NCI-H1048 (cell line): Measurements from ENCODE around the gene SETD3.
A peak's percentile ranks its signal among the peaks of the same experiment; 100 is the strongest.

Experiments
- DNase-seq: peaks from one replicate; lab custom pipeline; 2025; lab: John Stamatoyannopoulos, UW

Gene SETD3

DNA sequence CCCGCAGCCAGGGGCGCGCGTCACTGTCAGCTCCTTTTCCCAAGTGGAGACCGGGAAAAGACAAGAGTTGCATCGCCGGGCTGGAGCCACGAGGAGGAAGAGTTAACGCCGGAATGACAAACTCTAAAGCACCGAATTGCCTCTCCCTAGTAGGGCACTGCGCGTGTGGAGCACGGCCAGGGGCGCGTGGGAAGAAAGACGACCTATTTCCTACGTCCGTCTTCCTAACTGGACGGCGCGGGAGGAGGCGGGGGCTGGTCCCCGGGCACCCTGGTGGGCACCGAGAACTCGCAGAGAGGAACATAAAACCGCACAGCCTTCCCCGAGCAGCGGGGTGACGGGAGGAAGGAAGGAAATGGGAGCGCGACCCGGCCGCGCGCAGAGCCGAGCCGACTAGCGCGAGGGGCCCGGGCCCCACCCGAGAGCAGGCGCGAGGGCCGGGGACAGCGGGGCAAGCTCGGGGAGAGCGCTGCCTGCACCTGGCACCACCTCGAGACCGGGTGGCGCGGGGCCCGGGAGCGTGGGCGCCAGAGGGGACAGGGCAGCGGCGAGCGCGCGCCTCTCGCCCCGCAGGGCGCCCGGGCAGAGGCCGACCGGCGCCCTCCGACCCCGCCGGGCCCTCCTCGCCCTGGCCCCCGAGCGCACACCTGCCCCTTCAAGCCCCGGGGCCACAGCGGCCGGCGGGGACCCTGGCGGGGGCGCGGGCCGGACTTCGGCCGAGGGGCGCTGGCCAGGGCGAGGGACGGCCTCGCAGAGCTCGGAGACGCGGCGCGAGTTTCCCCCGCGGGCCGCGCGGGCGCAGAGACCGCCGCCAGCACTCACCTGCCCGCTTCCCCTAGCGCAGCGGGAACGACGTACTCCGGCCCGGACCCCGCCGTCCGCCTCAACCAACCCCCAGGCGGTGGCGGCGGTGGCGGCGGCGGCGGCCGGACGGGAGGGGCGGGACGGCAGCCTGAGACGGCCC, at the start of gene SETD3:
SETD3 (minus strand) TSS at position 954 of the 964 bp plus-strand sequence. CDS start 15,054 bp downstream, outside the sequence.
- no peak for DNase-seq

DNA sequence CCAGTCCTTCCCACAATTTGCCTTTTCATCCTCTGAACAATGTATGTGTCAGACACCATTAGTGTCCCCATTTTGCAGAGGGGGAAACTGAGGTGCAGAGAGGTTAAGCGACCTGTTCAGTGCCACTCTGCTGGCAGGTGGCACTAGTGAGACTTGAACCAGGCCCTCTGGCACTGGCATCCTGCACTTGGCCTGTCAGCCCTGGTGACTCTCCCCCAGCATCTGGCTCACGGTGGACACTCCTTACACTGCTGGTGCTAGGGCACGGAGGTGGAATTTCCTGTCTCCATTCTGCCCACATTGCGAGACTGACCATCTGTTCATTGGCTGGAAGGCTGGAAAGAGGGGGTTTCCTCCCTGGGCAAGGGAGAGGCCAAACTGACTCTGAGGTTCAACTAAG, 49.2 kb upstream of the SETD3 start:
- DNase-seq, result no peak

DNA sequence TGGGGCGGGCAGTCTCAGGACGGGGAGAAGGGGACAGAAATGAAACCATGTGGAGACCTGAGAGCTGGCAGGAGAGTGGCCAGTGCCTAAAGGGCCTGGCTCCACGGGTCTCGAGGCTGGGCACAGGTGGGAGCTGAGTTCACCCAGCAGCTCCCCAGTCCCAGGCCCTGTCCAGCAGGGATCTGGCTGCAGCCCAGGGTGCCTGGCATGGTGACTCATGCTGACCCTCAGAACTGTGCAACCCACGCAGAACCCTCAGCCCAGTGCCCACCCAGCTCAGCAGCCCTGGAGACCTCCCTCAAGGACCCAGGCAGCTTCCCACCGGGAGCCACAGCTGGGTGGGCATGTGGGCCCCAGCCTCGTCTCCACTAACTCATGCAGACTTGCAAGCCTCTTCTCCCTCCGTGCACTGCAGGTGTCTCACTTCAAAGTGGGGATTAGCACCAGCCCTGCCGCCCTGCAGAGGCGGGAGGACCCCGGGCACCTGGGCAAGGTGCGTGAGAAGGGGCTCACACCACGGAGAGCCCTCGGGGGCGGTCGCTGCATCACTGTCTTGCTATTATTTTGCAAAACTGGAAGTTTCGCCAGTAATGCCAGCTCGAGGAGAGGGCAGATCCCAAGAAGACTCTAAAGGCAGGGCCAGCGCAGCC, 46.9 kb upstream of the SETD3 start:
- DNase-seq, result no peak

DNA sequence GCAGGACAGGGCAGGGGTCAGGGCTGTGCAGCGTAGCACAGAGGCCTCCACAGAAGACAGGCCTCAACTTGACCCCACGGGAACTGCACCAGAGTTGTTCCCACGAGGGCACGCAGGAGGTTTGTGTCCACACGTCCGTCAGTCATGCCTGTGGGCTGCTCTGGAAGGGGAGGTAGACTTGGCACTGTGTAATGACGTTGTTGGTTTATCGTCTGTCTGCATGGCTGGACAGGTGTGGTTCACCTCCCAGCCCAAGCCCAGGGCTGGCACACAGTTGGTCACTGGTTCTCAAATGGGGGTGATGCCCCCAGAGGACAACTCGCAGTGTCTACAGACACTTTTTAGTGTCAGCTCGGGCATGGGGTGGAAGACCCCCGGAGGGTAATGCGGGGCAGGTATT, 46.4 kb upstream of the SETD3 start:
- no peak for DNase-seq

DNA sequence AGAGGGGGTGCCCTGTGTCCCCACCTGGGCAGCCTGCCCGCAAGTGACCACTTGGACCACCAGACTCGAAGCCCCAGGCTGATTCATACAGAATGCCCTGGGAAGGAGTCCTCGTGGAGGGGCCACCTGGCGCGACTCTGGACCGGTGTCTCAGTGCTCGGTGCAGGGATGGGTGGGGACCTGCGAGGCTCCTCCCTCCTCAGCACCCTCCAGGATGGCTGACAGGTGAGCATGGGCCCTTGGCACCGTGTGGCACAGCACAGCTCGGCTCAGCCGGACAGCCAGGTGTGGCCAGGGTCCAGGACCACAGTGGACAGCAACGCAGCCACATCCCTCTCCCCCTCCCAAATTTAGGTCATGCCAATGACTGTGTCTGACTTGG, 45.0 kb upstream of the SETD3 start:
- DNase-seq, result no peak

DNA sequence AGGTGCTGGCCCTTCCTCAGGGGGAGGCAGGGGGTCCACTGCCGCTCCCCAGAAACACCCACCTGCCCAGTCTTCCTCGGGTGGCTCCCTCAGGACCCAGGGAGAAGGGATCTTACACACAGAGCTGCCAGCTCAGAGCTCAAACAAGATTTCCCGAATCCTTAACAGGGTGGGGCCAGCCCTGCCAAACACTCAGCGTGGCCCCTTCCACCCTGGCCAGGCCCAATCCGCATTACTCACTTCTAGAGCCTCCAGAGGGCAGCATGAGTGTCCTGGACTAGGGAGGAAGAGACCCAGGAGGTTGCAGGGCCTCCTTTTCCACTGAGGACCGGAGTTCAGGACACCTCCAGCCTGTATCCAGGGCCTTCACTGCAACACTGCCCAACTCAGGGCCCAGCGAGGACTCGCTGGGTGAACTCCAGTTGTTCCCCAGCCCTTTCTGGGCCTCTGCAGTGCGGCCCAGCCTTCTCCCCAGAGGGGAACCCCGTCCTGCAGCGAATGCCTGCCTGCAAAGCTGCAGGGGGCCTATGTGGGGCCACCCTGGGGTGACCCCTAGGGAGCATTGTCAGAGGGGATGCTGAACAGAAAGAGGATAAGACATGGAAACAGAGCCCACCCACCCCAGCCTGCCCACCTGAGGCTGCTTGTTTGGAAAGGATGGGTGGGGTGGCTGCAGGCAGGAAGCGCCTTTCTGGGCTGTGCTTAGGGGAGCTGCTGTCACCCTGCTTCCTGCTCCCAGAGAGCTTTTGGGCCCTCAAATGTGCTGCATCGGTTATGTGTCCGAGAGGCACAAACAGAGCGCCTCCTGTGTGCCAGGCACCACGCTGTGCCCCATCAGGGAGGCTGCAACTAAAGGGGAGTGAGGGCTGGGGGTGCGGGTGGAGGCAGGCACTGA, 44.4 kb upstream of the SETD3 start:
- DNase-seq, result no peak

DNA sequence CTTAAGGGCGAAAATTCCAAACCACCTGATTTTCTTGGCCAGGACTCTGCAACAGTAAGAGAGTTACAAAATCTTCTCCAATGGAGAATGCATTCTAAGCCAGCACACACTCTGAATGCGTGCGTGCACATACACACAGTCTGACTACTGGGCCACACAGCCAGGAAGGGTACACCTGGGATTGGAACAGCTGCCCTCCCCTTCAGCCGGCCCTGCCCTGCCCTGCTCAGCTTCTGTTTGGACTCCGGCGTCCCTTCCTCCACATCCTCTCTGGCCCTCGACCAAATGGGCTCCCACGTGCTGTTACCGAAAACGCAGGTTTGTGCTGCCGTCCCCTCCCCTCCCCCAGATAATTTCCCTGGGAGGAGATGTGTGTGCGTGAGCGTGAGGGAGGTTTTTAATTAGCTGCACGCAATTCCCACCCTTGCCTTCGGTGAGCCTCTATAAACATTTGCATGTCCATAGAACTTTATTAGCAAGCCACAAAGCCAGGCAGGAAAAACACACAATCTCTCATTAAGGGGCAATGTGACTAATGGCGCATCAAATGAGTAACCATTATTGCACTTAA, 43.5 kb upstream of the SETD3 start:
- DNase-seq, result no peak

DNA sequence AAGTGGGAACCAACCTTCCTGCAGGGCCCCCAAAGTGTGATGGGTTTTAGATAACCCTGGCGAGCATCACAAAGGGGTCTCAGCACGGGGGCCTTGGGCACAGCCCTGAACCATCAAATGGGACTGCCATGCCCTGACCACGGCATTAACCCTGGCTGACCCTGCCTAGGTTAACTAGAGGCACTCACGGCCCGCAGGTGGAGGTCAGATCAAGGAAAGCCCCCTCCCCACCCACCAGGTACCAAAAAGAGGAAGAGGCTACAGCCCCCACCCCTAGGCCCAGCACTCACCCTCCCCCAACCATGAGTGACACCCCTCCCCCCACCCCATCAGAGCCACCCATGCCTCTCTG, 43.0 kb upstream of the SETD3 start:
- no peak for DNase-seq

DNA sequence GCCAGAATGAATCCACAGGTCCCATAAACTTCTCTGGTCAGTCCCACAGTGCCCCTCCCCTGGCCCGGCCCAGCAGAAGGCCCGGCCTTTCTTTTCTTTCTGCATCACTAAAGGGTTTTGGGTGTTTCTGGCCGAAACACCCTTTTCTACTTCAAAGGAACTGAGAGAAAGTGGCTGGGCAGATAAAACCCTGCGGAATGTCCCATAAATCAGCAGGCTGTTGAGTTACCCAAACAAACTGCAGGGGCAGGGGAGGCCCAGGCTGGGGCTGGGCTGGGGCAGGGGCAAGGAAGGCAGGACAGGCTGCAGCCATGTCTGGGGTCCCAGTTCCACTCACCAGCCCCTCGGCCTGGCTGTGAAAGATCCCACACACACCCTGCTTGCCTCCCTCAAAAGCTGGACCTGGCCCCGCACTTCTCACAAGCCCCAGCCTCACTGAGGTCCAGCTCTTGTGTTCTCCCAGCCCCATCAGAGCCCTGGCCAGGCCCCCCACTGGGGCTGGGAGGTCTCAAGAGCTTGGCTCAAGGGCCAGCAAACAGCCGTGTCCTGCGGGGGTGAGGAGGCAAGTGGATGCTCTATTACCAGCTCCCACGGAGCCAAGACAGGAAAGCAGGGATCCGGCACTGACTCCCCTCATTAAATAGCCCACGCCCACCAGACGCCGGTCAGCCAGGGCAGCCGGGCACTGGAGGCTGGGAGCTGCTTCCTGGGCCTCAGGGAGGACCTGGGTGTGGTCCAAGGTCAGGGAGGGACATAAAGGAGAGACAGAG, 42.5 kb upstream of the SETD3 start:
- DNase-seq, result no peak

DNA sequence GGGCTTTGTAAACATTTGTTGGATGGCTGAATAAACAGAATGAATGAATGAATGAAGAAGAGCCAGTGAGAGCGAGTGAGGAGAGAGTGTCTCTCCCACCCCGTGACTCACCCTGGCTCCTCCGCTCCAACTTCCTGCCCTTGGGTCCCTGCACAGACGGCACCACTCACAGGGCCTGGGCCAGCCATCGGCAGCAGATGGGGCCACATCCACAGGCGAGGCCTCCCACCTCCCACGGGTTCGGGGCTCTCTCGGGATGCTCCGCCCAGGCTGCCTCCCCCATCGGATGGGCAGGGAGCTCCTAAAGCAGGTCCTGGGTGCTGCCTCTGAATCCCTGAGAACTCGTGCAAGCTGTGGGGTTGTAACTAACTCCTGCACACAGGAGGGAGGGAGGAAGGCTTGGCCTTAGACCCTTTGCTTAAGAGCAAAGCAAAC, 41.8 kb upstream of the SETD3 start:
- DNase-seq, result no peak

DNA sequence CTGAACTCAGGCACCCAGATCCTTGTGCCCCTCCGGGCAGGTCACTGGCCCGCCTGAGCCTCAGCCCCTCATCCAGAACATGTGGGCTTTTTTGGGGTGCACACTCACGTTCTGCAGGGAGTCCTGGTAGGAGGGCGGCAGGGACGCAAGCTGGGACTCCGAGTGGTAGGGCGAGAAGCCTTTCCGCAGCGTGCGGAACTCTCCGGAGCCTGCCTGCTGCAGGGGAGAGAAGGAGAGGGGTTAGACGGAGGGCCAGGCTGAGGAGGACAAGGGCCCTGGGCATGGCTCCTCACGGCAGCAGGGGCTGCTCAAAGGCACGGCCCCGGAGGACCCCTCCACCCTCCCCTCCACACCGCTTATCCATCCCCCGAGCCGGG, 41.4 kb upstream of the SETD3 start:
- DNase-seq, result no peak

DNA sequence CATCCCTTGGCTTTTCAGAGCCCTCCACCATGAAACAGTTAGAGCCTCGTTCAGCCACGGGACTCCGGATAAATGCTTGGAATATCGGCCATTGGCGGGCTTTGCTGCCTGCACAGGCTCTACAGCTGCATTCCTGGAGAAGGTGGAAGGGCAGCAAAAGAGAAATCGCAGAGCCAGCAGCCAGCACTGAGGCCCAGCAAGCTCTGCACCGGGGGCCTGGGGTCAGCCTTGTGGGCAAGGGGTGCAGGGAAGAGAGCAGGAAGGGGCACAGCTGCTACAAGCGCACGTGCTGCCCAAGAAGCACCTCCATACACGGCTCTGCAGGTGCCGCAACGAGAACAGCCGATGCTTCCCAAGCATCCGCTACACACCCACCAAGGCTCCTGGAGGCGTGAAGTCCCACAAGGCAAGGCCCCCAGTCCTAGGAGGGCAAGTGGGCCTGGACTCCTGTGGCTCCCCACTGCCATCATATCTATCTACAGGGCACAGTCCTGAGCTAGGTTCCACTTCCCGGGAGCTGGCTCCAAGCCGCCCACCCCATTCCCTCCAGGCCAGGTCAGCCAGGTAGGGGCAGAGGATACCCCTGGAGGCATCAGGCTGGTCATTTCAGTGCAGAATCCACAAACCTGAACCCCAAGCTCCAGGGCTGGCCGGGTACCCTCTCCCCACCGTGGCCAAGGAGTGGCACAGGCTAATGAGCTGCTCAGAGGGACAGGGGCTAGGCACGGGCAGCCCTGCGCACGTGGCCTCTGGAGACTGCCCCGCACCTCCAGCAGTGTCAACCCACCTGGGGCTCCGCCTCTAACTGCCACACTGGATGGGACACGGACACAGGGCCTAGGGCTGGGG, 40.7 kb upstream of the SETD3 start:
- no peak for DNase-seq

DNA sequence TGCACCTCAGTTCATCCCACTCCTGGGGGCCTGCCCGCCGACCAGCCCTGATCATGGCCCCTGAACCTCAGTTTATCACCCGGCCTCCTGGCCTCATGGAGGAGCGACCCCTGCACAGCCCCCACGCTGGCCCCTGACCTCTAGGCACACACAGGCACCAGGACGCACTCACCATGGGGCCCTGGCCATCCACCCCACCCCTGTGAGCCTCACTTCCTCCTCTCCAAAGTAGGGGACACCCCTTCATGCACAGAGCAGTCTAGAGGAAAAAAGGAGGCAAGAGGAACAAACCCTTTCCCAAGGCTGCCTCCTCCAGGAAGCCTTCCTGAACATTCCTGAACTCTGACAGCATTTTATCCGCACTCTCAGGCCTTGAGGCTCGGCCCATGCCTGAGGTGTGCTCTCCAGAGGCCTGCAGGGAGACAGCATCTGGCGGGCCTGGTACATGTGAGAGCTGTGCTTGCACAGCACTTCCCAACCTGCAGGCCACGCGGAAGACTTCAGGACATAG, 40.0 kb upstream of the SETD3 start:
- DNase-seq, result no peak

DNA sequence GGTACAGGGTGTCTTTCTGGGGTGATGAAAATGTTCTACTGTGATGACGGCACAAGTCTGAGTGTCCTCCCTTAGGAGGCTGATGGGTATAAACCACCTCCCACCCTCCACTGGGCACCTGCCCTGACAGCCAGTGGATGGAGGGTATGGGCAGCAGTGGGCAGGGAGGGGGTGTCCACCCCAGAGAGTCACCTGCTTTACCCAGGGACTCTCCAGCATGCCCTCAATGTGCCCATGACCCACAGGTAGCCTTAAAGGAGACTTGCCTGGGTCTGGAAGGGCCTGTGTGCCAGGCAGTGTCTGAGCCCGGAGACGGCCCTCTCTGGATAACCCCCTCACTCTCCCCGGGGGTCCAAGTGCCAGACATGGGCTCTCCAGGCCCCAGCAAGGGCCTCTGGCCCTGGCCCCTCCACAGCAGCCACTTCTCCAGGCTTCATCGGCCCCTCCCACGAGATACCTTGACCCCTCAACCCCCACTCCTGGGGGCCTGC, 39.3 kb upstream of the SETD3 start:
- no peak for DNase-seq

DNA sequence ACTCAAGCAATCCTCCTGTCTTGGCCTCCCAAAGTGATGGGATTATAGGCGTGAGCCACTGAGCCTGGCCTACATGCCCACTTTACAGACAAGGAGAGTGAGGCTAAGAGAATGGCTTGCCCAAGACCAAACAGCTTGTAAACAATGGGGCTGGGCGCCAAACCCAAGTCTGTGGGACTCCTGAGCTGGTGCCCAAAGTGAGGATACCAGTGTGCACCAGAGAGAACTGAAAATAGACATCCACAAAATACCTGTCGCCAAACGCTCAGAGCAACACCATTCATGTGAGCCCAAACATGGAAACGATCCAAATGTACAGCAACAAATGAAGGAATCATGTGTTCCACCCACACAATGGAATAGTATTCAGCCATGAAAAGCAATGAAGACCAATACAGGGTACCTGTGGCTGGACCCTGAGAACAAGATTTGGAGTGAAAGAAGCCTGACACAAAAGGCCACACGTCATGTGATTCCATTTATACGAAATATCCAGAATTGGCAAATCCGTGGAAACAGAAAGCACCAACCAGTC, 38.8 kb upstream of the SETD3 start:
- DNase-seq, result no peak

DNA sequence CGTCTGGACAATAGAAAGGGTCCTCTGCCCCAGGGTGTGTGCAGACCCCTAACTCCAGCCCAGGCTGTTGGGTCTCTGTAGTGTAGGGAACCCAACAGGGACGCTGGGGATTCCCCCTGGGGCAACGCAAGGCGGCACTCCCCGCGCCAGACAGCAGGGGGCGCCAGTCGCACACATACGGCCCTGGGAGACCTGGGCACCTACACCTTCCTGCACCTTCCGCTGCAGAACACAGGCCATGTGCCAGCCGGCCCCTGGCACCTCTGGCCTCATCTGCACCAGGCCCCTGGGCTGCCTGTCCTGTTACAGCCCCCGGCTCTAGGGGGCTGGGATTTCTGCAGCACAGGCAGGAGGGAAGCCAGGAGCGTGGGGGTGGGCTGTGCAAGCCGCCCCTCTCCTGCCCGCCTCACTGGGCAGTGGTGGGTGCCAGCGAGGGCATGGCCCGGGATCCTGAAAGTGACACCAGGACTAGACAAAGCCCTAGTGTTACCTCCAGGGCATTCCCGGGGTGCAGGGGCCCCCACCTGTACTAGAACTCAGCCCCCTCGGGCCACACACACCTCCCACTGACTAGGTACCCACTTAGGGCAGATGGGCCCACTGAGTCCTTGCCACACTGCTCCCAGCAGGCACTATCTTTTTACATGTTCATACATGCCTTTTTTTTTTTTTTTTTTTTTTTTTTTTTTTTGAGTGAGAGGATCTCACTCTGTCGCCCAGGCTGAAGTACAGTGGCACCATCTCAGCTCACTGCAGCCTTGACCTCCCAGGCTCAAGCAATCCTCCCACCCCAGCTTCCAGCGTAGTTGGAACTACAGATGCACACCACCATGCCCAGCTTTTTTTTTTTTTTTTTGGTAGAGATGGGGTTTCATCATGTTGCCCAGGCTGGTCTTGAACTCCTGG, 38.0 kb upstream of the SETD3 start:
- DNase-seq, result peak; percentile 7

DNA sequence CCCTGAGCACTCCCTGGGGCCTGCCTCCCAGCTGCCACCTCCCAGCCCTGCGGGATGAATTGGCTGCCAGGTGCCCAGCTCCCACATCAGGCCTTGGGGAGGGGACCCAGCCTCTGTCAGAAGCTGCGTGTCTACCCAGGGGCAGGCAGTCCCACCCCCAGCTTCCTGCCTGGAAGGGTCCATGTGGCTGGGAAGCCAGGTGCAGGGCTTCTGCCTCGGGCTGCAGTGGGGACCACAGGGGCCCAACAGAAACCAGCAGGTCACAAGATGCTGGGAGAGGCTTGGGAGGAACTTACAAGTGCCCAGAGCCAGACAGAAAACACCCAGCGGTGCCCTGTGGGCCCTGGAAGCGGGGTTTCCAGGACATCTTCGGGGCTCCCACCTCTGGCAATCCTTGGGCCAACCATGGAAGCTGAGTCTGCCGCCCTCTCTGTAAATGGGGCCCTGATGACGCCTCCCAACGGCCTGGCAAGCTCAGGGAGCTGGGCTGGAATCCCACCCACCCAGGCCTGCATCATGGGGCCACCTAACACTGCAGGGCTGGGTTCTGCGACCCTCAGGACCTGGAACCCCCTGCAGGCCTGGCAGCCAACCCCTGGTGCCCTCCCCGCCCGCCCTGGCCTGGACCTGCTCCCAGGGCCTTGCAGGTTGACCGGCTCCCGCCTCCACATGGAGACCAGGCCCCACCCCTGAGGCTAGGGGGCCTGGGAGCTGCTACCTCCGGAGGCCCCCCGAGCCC, 37.2 kb upstream of the SETD3 start:
- no peak for DNase-seq
